ENCODE measurements around the gene GNAO1. TPM values are rescaled to one million over a fixed set of nuclear protein-coding genes. Genes with fewer than 3 reads are reported as not detected.

GNAO1 gene
- total RNA-seq, 1 donor from 2014 or later: 2.0 TPM

- DNase-seq: no peak
- Mint-ChIP-seq H3K4me3 (no peak overlapping the region), H3K36me3 (ENCODE audit: low read depth) (no peaks in the 10 kb centered on the region), H3K9me3 (no peaks in the 10 kb centered on the region), H3K27ac (no peak overlapping the region), H3K27me3 (no peaks in the 10 kb centered on the region), H3K4me1 (no peaks in the 10 kb centered on the region)
- intact Hi-C loops (cut with micrococcal nuclease): no loop called here
These were observed 149.1 kb downstream of the GNAO1 start for GRCh38 chr16:56340416-56340815.

- Mint-ChIP-seq H3K36me3 (ENCODE audit: low read depth) (no peaks in the 10 kb centered on the region), H3K9me3 (no peaks in the 10 kb centered on the region), H3K27ac (no peak overlapping the region), H3K27me3 (no peaks in the 10 kb centered on the region), H3K4me1 (no peaks in the 10 kb centered on the region), H3K4me3 (no peak overlapping the region)
- intact Hi-C loops (cut with micrococcal nuclease): no loop called here
- DNase-seq: no peak
These were observed 149.6 kb downstream of the GNAO1 start for GRCh38 chr16:56340864-56341365.

- intact Hi-C loops (cut with micrococcal nuclease): no loop called here
- Mint-ChIP-seq H3K4me1 (no peaks in the 10 kb centered on the region), H3K27me3 (no peaks in the 10 kb centered on the region), H3K27ac (no peak overlapping the region), H3K4me3 (no peak overlapping the region), H3K36me3 (ENCODE audit: low read depth) (no peaks in the 10 kb centered on the region), H3K9me3 (no peaks in the 10 kb centered on the region)
- no peak for DNase-seq
These were observed 150.5 kb downstream of the GNAO1 start for GRCh38 chr16:56341656-56342399.

- Mint-ChIP-seq H3K4me1 (no peaks in the 10 kb centered on the region), H3K27ac (no peak overlapping the region), H3K36me3 (ENCODE audit: low read depth) (no peaks in the 10 kb centered on the region), H3K4me3 (no peak overlapping the region), H3K27me3 (no peaks in the 10 kb centered on the region), H3K9me3 (no peaks in the 10 kb centered on the region)
- no peak for DNase-seq
- intact Hi-C loops (cut with micrococcal nuclease): no loop called here
These were observed 152.6 kb downstream of the GNAO1 start for GRCh38 chr16:56343661-56344517.

GRCh38 chr16:56344518-56345405 lies 153.5 kb downstream of the GNAO1 start:
- Mint-ChIP-seq H3K27me3 (no peaks in the 10 kb centered on the region), H3K4me3 (no peak overlapping the region), H3K27ac (no peak overlapping the region), H3K9me3 (no peaks in the 10 kb centered on the region), H3K4me1 (no peaks in the 10 kb centered on the region), H3K36me3 (ENCODE audit: low read depth) (no peaks in the 10 kb centered on the region)
- no peak for DNase-seq
- intact Hi-C loops (cut with micrococcal nuclease): no loop called here

GRCh38 chr16:56345406-56346050 lies 154.2 kb downstream of the GNAO1 start:
- intact Hi-C loops (cut with micrococcal nuclease): no loop called here
- Mint-ChIP-seq H3K27me3 (no peaks in the 10 kb centered on the region), H3K4me1 (no peaks in the 10 kb centered on the region), H3K4me3 (no peak overlapping the region), H3K9me3 (no peaks in the 10 kb centered on the region), H3K27ac (no peak overlapping the region), H3K36me3 (ENCODE audit: low read depth) (no peaks in the 10 kb centered on the region)
- DNase-seq: no peak

GRCh38 chr16:56346131-56346890 lies 155.0 kb downstream of the GNAO1 start:
- no peak overlapping the region for H3K27ac Mint-ChIP-seq
- DNase-seq: no peak
- no peaks in the 10 kb centered on the region for H3K36me3 Mint-ChIP-seq (ENCODE audit: low read depth)
- H3K4me3 Mint-ChIP-seq: no peak overlapping the region
- H3K27me3 Mint-ChIP-seq: peaks cover 2% of the 10 kb centered on the region
- no peaks in the 10 kb centered on the region for H3K9me3 Mint-ChIP-seq
- no peaks in the 10 kb centered on the region for H3K4me1 Mint-ChIP-seq
- intact Hi-C loops (cut with micrococcal nuclease): no loop called here

- Mint-ChIP-seq H3K36me3 (ENCODE audit: low read depth) (no peaks in the 10 kb centered on the region), H3K9me3 (no peaks in the 10 kb centered on the region), H3K4me3 (no peak overlapping the region), H3K27ac (no peak overlapping the region), H3K27me3 (peaks cover 2% of the 10 kb centered on the region), H3K4me1 (no peaks in the 10 kb centered on the region)
- intact Hi-C loops (cut with micrococcal nuclease): no loop called here
- no peak for DNase-seq
These were observed 155.9 kb downstream of the GNAO1 start for GRCh38 chr16:56347166-56347565.

GRCh38 chr16:56347670-56348069 lies 156.4 kb downstream of the GNAO1 start:
- DNase-seq: no peak
- Mint-ChIP-seq H3K4me3 (no peak overlapping the region), H3K4me1 (no peaks in the 10 kb centered on the region), H3K27me3 (peaks cover 2% of the 10 kb centered on the region), H3K36me3 (ENCODE audit: low read depth) (no peaks in the 10 kb centered on the region), H3K27ac (no peak overlapping the region), H3K9me3 (no peaks in the 10 kb centered on the region)
- intact Hi-C loops (cut with micrococcal nuclease): no loop called here

- H3K27me3 Mint-ChIP-seq: peaks cover 2% of the 10 kb centered on the region
These were observed 157.1 kb downstream of the GNAO1 start for GRCh38 chr16:56348168-56349085.

GRCh38 chr16:56349086-56349415 lies 157.8 kb downstream of the GNAO1 start:
- no peaks in the 10 kb centered on the region for H3K4me1 Mint-ChIP-seq
- intact Hi-C loops (cut with micrococcal nuclease): no loop called here
- H3K27me3 Mint-ChIP-seq: peaks cover 2% of the 10 kb centered on the region
- H3K27ac Mint-ChIP-seq: no peak overlapping the region
- no peak overlapping the region for H3K4me3 Mint-ChIP-seq
- no peaks in the 10 kb centered on the region for H3K9me3 Mint-ChIP-seq
- H3K36me3 Mint-ChIP-seq (ENCODE audit: low read depth): no peaks in the 10 kb centered on the region
- no peak for DNase-seq

More at GRCh38 chr16:56348168-56349085, 157.1 kb downstream of the GNAO1 start:
- no peak for DNase-seq
- H3K36me3 Mint-ChIP-seq (ENCODE audit: low read depth): no peaks in the 10 kb centered on the region
- intact Hi-C loops (cut with micrococcal nuclease): no loop called here
- H3K4me3 Mint-ChIP-seq: no peak overlapping the region
- no peaks in the 10 kb centered on the region for H3K9me3 Mint-ChIP-seq
- no peaks in the 10 kb centered on the region for H3K4me1 Mint-ChIP-seq
- no peak overlapping the region for H3K27ac Mint-ChIP-seq

- H3K36me3 Mint-ChIP-seq (ENCODE audit: low read depth): no peaks in the 10 kb centered on the region
- H3K4me1 Mint-ChIP-seq: peaks cover 2% of the 10 kb centered on the region
- H3K27ac Mint-ChIP-seq: no peak overlapping the region
- no peak for DNase-seq
- H3K27me3 Mint-ChIP-seq: peaks cover 2% of the 10 kb centered on the region
- intact Hi-C loops (cut with micrococcal nuclease): no loop called here
- no peak overlapping the region for H3K4me3 Mint-ChIP-seq
- H3K9me3 Mint-ChIP-seq: no peaks in the 10 kb centered on the region
These were observed 158.4 kb downstream of the GNAO1 start for GRCh38 chr16:56349711-56350161.
